A549 (cell line): ENCODE results near the gene MELK.

Experiments used
- CHD4 ChIP-seq: fragments of 200-600 bp; sonication (generic); IDR thresholded peaks from 2 replicates; pipeline ENCODE4 v1.6.1; 2016; ENCODE audit warnings: antibody characterized with exemption, mild to moderate bottlenecking, borderline replicate concordance
- CTCF ChIP-seq: fragments of >200 bp; sonication (Bioruptor Twin); formaldehyde crosslinking; IDR thresholded peaks from 3 replicates; pipeline ENCODE4 v1.5.1; 2016
- EP300 ChIP-seq, 2 experiments: fragments of >200 bp; sonication (Bioruptor Twin); formaldehyde crosslinking; IDR thresholded peaks; 2 replicates in 1 of 2; 3 replicates in 1 of 2; pipeline ENCODE4 v1.6.1; 2016 to 2017
- JUNB ChIP-seq: fragments of >200 bp; sonication (Bioruptor Twin); formaldehyde crosslinking; IDR thresholded peaks from 2 replicates; pipeline ENCODE4 v1.6.1; 2016
- MYC ChIP-seq: IDR thresholded peaks from 2 replicates; pipeline ENCODE4 v1.6.1; 2012; ENCODE audit warnings: mild to moderate bottlenecking, inconsistent platforms, low read length, improper control_type of control experiment, borderline replicate concordance
- NFE2L2 ChIP-seq: fragments of 150-350 bp; conservative IDR thresholded peaks from 2 replicates; pipeline ENCODE4 v1.6.1; 2014; ENCODE audit warnings: low read length
- PBX3 ChIP-seq: IDR thresholded peaks from 2 replicates; pipeline ENCODE4 v1.6.1; 2012
- POLR2A ChIP-seq: IDR thresholded peaks from 2 replicates; pipeline ENCODE4 v1.6.1; 2012; ENCODE audit warnings: mild to moderate bottlenecking, low read length
- REST ChIP-seq: fragments of 200-600 bp; sonication (generic); IDR thresholded peaks from 2 replicates; pipeline ENCODE4 v1.6.1; 2016; ENCODE audit warnings: antibody characterized with exemption, mild to moderate bottlenecking, moderate library complexity
- USF2 ChIP-seq: fragments of 450-650 bp; IDR thresholded peaks from 2 replicates; pipeline ENCODE4 v1.6.1; 2014; ENCODE audit warnings: antibody characterized with exemption

- TF ChIP-seq CTCF (no peak), MYC (no peak), CHD4 (no peak), REST (no peak), POLR2A (no peak), EP300 (IDR thresholded peaks at IDR 0.05) (no peak), USF2 (no peak), NFE2L2 (no peak), PBX3 (no peak), JUNB (no peak)
These were observed 52.4 kb downstream of the MELK start for GRCh38 chr9:36625006-36625615.
